Measurements from ENCODE around the gene PNPLA2.

Gene PNPLA2

GRCh38 chr11:818396-819128 lies at the start of gene PNPLA2:
Gene PNPLA2, plus strand, starts transcription at chr11:818914. Its CDS starts 805 bp downstream, at chr11:819719.
- no peak for DNase-seq (ENCODE audit: low read depth in 2 of 2)

DNA sequence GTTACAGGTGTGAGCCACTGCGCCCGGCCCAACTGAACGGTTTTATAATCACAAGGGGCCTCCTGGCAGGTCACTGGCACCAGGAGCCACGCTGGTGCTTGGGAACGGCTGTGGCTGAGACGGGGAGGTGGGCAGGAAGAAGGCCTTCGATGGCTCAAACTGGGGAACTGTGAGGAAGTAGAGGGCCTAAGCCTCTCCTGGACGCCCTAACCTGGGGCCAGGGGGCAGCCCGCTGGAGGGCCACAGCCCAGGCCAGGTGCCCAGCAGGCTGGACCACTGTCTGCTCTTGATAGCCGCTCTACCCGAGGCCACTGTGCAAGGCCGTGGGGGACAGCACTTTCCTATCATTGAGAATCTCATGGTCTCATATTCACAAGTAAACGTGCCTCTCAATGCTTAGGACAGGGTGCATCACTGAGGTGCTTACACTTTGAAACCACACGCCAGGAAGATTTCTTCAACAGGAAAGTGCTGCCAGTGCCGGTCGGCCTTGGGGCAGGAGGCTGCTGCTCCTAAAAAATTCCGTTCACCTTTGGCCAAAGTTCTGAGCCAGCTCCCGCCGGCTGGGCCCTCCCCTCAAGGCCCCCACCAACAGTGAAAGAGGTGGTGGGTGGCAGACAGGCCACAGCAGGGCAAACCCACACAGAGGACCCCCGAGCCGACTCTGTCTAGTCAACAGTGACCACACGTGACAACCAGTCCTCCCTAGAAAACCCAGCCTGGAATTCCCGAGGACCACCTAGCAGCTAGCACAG lies 48.6 kb upstream of the PNPLA2 start:
- no peak for DNase-seq (ENCODE audit: low read depth in 2 of 2)

- DNase-seq (ENCODE audit: low read depth in 2 of 2): no peak
Measured at GRCh38 chr11:770642-771616, 47.8 kb upstream of the PNPLA2 start.

GRCh38 chr11:771617-772204 lies 47.0 kb upstream of the PNPLA2 start:
- DNase-seq (ENCODE audit: low read depth in 2 of 2): no peak

DNA sequence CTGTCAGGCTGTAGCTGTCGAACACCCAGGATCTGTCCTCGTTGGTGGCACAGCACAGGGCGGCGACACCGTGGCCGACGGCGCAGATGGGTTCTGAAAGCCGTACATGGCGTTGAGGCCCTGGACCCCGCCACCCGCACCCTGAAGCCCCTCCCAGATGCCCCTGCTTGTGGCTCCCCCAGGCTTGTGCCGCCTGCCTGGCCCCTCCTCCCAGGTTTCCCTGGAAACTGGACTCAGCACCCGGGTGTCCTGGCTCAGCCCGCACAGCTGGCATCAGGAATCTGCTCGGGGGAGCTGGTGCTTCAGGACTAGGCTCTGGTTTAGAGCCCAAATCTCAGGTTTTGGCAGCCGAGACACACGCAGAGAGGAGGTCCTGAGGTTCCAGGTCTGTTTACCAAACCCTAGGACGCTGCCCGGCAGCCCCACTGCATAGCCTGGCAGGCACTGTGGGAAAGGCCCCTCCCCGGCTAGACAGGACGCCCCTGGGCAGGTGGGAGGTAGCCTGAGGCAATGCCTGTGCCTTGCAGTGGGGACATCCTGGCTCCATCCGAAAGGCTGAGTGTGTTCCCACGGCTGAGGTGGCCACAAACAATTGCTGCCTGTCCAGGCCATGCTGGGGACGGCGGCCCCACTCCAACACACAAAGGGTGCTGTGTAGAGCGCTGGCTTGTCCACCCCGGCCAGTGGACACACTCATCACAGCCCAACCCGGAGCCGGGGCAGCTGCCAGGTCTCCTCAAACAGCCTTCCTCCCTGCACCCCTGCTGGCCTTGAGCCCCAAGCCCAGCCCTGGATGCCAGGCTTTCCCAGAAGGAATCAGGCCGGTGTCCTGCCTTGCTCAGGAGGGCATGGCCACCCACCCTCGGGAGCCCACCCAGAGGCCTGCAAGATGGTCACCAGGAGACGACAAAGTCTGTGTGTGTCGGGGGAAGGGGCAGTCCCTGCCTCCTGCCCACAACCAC lies 46.0 kb upstream of the PNPLA2 start:
- no peak for DNase-seq (ENCODE audit: low read depth in 2 of 2)

DNA sequence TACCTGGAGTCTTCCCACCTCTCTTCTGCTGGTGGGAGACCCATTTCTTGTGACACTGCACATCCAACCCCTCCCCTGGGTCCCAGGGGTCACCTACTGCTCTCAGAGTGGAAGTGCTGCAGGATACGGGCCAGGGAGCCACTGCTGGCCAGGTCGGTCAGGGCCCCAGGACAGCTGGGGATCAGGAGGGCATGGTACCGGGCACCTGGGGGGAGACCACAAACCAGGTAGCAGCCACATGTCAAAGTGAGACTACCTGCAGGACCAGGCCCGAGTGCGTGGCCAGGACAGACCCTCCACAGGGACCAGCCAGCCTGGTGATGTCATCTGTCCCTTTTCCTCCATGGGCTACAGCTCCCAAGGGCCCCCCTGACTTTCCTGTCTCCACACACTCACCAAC lies 45.3 kb upstream of the PNPLA2 start:
- no peak for DNase-seq (ENCODE audit: low read depth in 2 of 2)

DNA sequence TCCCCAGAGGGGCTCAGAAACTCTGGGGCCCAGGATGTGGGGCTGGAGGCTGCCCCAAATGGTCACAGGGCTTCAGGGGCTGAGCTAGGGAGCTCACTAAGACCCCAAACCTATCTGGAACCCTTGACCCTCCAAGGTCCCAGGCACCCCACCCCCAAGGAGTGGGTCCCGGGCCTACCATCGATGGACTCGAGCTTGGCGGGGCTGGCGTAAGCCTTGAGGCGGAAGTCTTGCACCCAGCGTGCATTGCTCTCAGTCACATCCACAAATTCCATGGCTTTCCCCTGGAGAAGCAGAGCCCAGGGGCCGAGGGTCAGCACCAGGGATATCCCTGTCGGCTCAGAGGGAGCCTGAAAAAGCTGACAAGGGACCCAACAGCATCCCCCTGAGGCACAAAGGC lies 44.9 kb upstream of the PNPLA2 start:
- no peak for DNase-seq (ENCODE audit: low read depth in 2 of 2)

- DNase-seq (ENCODE audit: low read depth in 2 of 2): no peak
Measured at GRCh38 chr11:774873-775592, 43.7 kb upstream of the PNPLA2 start.

- DNase-seq (ENCODE audit: low read depth in 2 of 2): no peak
Measured at GRCh38 chr11:776263-776560, 42.5 kb upstream of the PNPLA2 start.

DNA sequence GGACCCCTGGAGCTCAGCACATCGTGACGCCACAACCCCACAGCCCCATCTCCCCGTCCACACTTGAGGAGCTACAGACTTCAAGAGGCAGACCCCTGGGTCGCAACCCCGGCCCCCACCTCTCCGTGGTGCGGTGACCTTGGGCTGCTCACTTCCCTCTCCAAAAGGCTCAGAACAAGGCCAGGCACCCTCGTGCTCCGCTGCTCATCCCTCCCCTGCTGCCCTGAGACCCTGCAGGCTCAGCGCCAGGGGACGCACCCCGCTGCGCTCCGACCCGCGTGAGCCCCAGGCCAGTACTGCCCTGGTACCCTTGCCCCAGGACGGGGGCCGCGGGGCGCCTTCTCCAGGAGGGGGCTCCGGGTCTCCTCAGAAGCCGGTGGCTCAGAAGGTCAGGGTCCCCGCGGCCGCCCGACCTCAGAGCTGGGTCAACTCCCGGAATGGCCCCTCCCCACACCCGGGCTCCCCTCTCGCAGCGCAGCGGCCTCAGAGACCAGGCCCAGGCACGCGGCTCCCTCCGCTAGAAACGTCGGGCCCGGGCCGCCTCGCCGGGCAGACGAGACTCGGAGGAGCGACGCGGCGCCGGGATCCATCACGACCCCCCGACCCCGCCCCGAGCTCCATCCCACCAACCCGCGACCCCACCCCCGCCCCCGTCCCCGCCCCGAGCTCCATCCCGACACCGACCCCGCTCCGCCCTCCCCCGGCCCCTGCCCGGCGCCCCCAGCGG lies 42.0 kb upstream of the PNPLA2 start:
- DNase-seq (ENCODE audit: low read depth in 2 of 2): no peak

GRCh38 chr11:777288-778255 lies 41.1 kb upstream of the PNPLA2 start, which contains the start of gene GATD1:
Gene GATD1, minus strand, starts transcription at chr11:777487. Its CDS starts 25 bp downstream, at chr11:777462.
- DNase-seq (ENCODE audit: low read depth in 2 of 2): peak; percentile 88 to 90

GRCh38 chr11:778976-779954 lies 39.4 kb upstream of the PNPLA2 start:
- DNase-seq (ENCODE audit: low read depth in 2 of 2): no peak

DNA sequence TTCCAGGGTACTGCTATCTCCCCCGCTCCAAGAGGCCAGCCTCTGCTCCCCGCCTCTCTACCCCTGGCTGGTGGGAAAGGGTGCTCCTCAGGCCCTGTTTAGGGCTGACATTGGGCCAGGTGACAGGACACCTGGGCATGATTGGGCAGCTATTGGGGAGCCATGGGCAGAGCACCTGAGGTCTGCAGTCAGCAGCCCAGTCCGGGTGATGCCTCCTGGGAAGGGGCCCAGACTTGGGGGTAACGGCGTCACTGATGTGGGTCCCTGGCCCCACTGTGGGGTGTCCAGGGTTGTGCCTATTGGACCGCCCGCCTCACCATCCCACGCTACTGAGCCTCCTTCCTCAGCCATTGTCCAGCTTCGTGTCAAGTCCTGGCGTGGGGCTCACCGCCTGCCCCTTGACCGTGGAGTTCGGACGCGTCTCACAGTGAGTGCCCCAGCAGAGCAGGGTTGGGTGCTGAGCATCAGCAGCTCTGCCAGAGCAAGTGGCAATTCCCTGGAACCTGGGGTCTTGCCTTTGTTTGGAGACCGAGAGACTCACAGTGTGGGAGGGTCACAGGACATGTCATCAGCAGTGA lies 38.7 kb upstream of the PNPLA2 start:
- no peak for DNase-seq (ENCODE audit: low read depth in 2 of 2)

- no peak for DNase-seq (ENCODE audit: low read depth in 2 of 2)
Measured at GRCh38 chr11:782264-783174, 36.2 kb upstream of the PNPLA2 start.

DNA sequence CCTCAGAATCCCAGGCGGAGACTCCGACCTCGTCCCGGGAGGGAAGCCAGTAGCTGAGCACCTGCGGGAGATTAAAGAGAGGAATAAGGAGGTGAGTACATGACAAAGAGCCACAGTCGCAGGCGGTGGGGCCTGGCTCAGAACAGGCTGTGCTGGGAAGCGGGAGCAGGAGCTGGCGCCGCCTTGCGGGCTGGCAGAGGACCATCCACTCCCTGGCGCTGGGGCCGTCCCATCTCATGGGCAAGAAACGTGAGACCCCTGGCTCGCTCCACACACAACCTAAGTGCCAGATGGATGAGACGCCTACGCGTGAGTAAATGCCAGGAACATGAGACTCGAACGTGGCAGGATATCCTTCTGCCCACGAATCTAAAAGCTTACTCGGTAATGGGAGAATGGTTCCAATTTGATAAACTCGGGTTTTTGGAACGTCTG lies 35.1 kb upstream of the PNPLA2 start:
- no peak for DNase-seq (ENCODE audit: low read depth in 2 of 2)
